A673 (cell line): ENCODE results near the gene ZNF555.

Experiments
- CTCF ChIP-seq: fragments of 300-800, 200-600 bp; sonication (generic); conservative IDR thresholded peaks from 2 replicates; pipeline ENCODE4 v1.5.1; 2017; ENCODE audit warnings: low read depth, mild to moderate bottlenecking, antibody characterized with exemption, low read length, moderate library complexity, mixed read lengths
- EZH2 ChIP-seq: fragments of 200-600 bp; sonication (generic); IDR thresholded peaks from 2 replicates; pipeline ENCODE4 v1.6.1; 2017; ENCODE audit warnings: borderline replicate concordance, low read depth, mild to moderate bottlenecking, mixed read lengths, antibody characterized with exemption, low read length; ENCODE audit not compliant: poor library complexity, severe bottlenecking

DNA sequence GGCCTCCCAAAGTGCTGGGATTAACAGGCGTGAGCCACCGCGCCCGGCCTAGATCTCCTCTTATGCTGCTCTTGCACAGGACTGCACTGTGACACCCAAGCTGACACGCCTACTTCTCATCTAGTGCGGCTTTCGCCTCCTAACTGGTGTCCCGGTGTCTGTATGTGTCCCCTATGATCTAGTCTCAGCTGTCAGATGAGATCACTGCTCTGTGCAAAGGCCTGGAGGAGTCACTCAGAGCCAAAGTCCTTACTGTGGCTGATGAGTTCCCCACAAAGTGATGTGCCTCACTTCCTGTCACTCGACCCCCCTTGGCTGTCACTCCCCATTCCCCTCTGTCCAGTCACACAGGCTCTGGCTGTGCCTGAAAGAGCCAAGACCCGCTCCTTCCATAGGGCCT is 28.3 kb downstream of the ZNF555 start:
- TF ChIP-seq CTCF (no peak), EZH2 (no peak)
